Keratinocyte (primary cell): ENCODE data around the gene SERPINB12. TPM values are rescaled to one million over a fixed set of nuclear protein-coding genes. Genes with fewer than 3 reads are reported as not detected.
A peak's percentile ranks its signal among the peaks of the same experiment; 100 is the strongest.

Experiments
- DNase-seq: peaks from one replicate; pipeline ENCODE4 v3.0.0-alpha.2; 2011; ENCODE audit warnings: low read depth, missing footprints, low spot score
- FAIRE-seq: peaks from 2 replicates; lab custom pipeline; 2011; peaks lifted over from hg19 to GRCh38; lab: Jason Lieb, UNC
- H2AFZ ChIP-seq: 2 replicates; pipeline ENCODE4 v1.6.0; 2012; ENCODE audit warnings: low read length, control low read depth, inconsistent platforms; ENCODE audit not compliant: control insufficient read depth
- H3K27ac ChIP-seq: 2 replicates; pipeline ENCODE4 v1.5.1; 2011; ENCODE audit warnings: low read length; ENCODE audit not compliant: control insufficient read depth, insufficient read depth
- H3K27me3 ChIP-seq: 3 replicates; pipeline ENCODE4 v1.6.0; 2011; ENCODE audit warnings: low read length; ENCODE audit not compliant: control insufficient read depth, insufficient read depth; ENCODE audit errors: extremely low read depth
- H3K36me3 ChIP-seq, 2 experiments: 2 replicates in 1 of 2; 3 replicates in 1 of 2; pipeline ENCODE4 v1.5.1; 2011; ENCODE audit warnings: low read length in 2 of 2, mild to moderate bottlenecking in 1 of 2; ENCODE audit not compliant: control insufficient read depth in 2 of 2, insufficient read depth in 2 of 2; ENCODE audit errors: extremely low read depth in 1 of 2
- H3K4me1 ChIP-seq: 3 replicates; pipeline ENCODE4 v1.5.1; 2011; ENCODE audit warnings: low read length; ENCODE audit not compliant: control insufficient read depth, insufficient read depth; ENCODE audit errors: extremely low read depth
- H3K4me2 ChIP-seq: 3 replicates; pipeline ENCODE4 v1.6.0; 2011; ENCODE audit warnings: low read depth, low read length; ENCODE audit not compliant: control insufficient read depth, insufficient read depth; ENCODE audit errors: extremely low read depth
- H3K4me3 ChIP-seq, 3 experiments: fragments of 200-600 bp in 1 of 3; sonication (generic) in 1 of 3; 2 replicates in 2 of 3; 3 replicates in 1 of 3; pipeline ENCODE4 v1.5.1; 2011 to 2016; ENCODE audit warnings: low read length in 3 of 3, mild to moderate bottlenecking in 3 of 3, control low read depth in 2 of 3, inconsistent platforms in 1 of 3, low read depth in 1 of 3, mixed read lengths in 1 of 3, mixed run types in 1 of 3, moderate library complexity in 1 of 3; ENCODE audit not compliant: control insufficient read depth in 2 of 3, insufficient read depth in 2 of 3; ENCODE audit errors: extremely low read depth in 1 of 3
- H3K79me2 ChIP-seq: 2 replicates; pipeline ENCODE4 v1.6.0; 2012; ENCODE audit warnings: low read length; ENCODE audit not compliant: control insufficient read depth, insufficient read depth
- H3K9ac ChIP-seq: 3 replicates; pipeline ENCODE4 v1.6.0; 2011; ENCODE audit warnings: low read length; ENCODE audit not compliant: control insufficient read depth, insufficient read depth; ENCODE audit errors: extremely low read depth
- H3K9me1 ChIP-seq: 3 replicates; pipeline ENCODE4 v1.6.0; 2011; ENCODE audit warnings: low read length; ENCODE audit not compliant: control insufficient read depth, insufficient read depth; ENCODE audit errors: extremely low read depth
- H3K9me3 ChIP-seq: 2 replicates; pipeline ENCODE4 v1.5.1; 2012; ENCODE audit warnings: low read depth, low read length; ENCODE audit not compliant: control insufficient read depth
- H4K20me1 ChIP-seq: 3 replicates; pipeline ENCODE4 v1.6.0; 2011; ENCODE audit warnings: low read length; ENCODE audit not compliant: control insufficient read depth, insufficient read depth; ENCODE audit errors: extremely low read depth
- CTCF ChIP-seq, 3 experiments: IDR thresholded peaks in 1 of 3; conservative IDR thresholded peaks in 1 of 3; optimal IDR thresholded peaks in 1 of 3; 2 replicates in 2 of 3; 3 replicates in 1 of 3; pipeline versions ENCODE3 to v1.5.1; 2011; ENCODE audit warnings: low read length in 3 of 3, mild to moderate bottlenecking in 3 of 3, moderate library complexity in 2 of 3, control low read depth in 1 of 3, inconsistent platforms in 1 of 3; ENCODE audit not compliant: insufficient read depth in 2 of 3; ENCODE audit errors: extremely low read depth in 1 of 3
- EZH2 ChIP-seq: IDR thresholded peaks from one replicate; pipeline ENCODE4 v1.6.1; 2012; ENCODE audit warnings: inconsistent platforms, mild to moderate bottlenecking, low read length, moderate library complexity
- dilution Hi-C: fragments of 300-500 bp; cut with MboI; formaldehyde crosslinking; loops from one replicate; pipeline ENCODE4 v1.7.0; 2020; ENCODE audit warnings: low sequenced_read_pairs; ENCODE audit not compliant: extremely low pct_ligation_motif_present
- polyA plus RNA-seq, 5 experiments: library from polyadenylated mRNA; depleted of rRNA in 3 of 5; stranded (reverse) in 3 of 5; stranded (forward) in 1 of 5; unstranded in 1 of 5; fragments of >200 nt; gene quantifications; 1 replicate in 1 of 5; 2 replicates in 3 of 5; 3 replicates in 1 of 5; pipeline versions ENCODE4 v1.2.1 to v1.2.3, GENCODE V29; 2011 to 2012; ENCODE audit warnings: missing spikeins in 2 of 5, low read depth in 1 of 5, low replicate concordance in 1 of 5

The SERPINB12 gene
- polyA plus RNA-seq, 1 donor (not counting 4 experiments of a cell fraction or from before 2014, with no cell fraction given), result 0.10 TPM

- no peaks in the 10 kb centered on the region for H3K9me1 ChIP-seq
- dilution Hi-C loops, result no loop called here
- TF ChIP-seq CTCF (optimal IDR thresholded peaks at IDR 0.05 in 1 of 3, IDR thresholded peaks at IDR 0.05 in 1 of 3, conservative IDR thresholded peaks at IDR 0.05 in 1 of 3; ENCODE audit: extremely low read depth in 1 of 3, insufficient read depth in 2 of 3, low read length in 3 of 3) (no peak), EZH2 (no peak)
- peaks cover 41 to 78% of the 10 kb centered on the region in 2 experiments for H3K36me3 ChIP-seq
- H4K20me1 ChIP-seq, result peaks cover 21% of the 10 kb centered on the region
- H3K79me2 ChIP-seq, result peaks cover 71% of the 10 kb centered on the region
- DNase-seq (no peak), FAIRE-seq (no peak)
- H3K9me3 ChIP-seq, result no peaks in the 10 kb centered on the region
- H3K27me3 ChIP-seq, result no peaks in the 10 kb centered on the region
- no peak overlapping the region for H3K4me2 ChIP-seq
- H3K27ac ChIP-seq, result no peak overlapping the region
- H2AFZ ChIP-seq, result no peak overlapping the region
- no peaks in the 10 kb centered on the region for H3K4me1 ChIP-seq
- H3K4me3 ChIP-seq, result no peak overlapping the region
- H3K9ac ChIP-seq, result no peak overlapping the region
These were observed 46.5 kb upstream of the SERPINB12 start for GRCh38 chr18:63495675-63496074.

GRCh38 chr18:63505566-63506335, 36.4 kb upstream of the SERPINB12 start:
- TF ChIP-seq CTCF (optimal IDR thresholded peaks at IDR 0.05 in 1 of 3, IDR thresholded peaks at IDR 0.05 in 1 of 3, conservative IDR thresholded peaks at IDR 0.05 in 1 of 3; ENCODE audit: extremely low read depth in 1 of 3, insufficient read depth in 2 of 3, low read length in 3 of 3) (peak; percentile 52 to 63 (median 57)), EZH2 (no peak)
- no peak overlapping the region for H3K4me3 ChIP-seq
- no peaks in the 10 kb centered on the region for H3K9me3 ChIP-seq
- H3K4me2 ChIP-seq, result no peak overlapping the region
- DNase-seq (no peak), FAIRE-seq (peak; percentile 36)
- no peaks in the 10 kb centered on the region for H3K27me3 ChIP-seq
- H2AFZ ChIP-seq, result no peak overlapping the region
- H3K9ac ChIP-seq, result no peak overlapping the region
- peaks cover under 1% of the 10 kb centered on the region for H4K20me1 ChIP-seq
- dilution Hi-C loops, result no loop called here
- peaks cover 11 to 18% of the 10 kb centered on the region in 2 experiments for H3K36me3 ChIP-seq
- peaks cover 3% of the 10 kb centered on the region for H3K4me1 ChIP-seq
- H3K27ac ChIP-seq, result no peak overlapping the region
- no peaks in the 10 kb centered on the region for H3K9me1 ChIP-seq
- H3K79me2 ChIP-seq, result peaks cover under 1% of the 10 kb centered on the region
